ENCODE measurements around the gene GTF3C4.
"Not testable (repeated sequence)": the region's sequence is repeated elsewhere in the genome, so short reads cannot be mapped to it uniquely, and the experiment has no call there.

Gene GTF3C4

GRCh38 chr9:132708239-132708638 is 38.0 kb downstream of the GTF3C4 start:
- no peak for DNase-seq

GRCh38 chr9:132708769-132709430 is 38.6 kb downstream of the GTF3C4 start:
- DNase-seq, result no peak

- no peak for DNase-seq
Observed at GRCh38 chr9:132710333-132710732, 40.1 kb downstream of the GTF3C4 start.

GRCh38 chr9:132711152-132711551 is 40.9 kb downstream of the GTF3C4 start:
- not testable (repeated sequence) for DNase-seq

GRCh38 chr9:132711846-132712245 is 41.6 kb downstream of the GTF3C4 start:
- DNase-seq, result no peak

GRCh38 chr9:132712753-132713152 is 42.5 kb downstream of the GTF3C4 start:
- no peak for DNase-seq

GRCh38 chr9:132716007-132716406 is 45.7 kb downstream of the GTF3C4 start:
- no peak for DNase-seq

- DNase-seq, result no peak
Observed at GRCh38 chr9:132717326-132717945, 47.2 kb downstream of the GTF3C4 start.

- DNase-seq, result not testable (repeated sequence)
Observed at GRCh38 chr9:132718381-132718928, 48.2 kb downstream of the GTF3C4 start.

GRCh38 chr9:132721661-132722060 is 51.4 kb downstream of the GTF3C4 start:
- no peak for DNase-seq

- DNase-seq, result no peak
Observed at GRCh38 chr9:132722564-132723065, 52.4 kb downstream of the GTF3C4 start.

GRCh38 chr9:132723809-132724208 is 53.5 kb downstream of the GTF3C4 start:
- DNase-seq, result no peak

- DNase-seq, result no peak
Observed at GRCh38 chr9:132725306-132725705, 55.0 kb downstream of the GTF3C4 start.

GRCh38 chr9:132726576-132727130 is 56.4 kb downstream of the GTF3C4 start:
- no peak for DNase-seq

GRCh38 chr9:132728071-132728470 is 57.8 kb downstream of the GTF3C4 start:
- DNase-seq, result no peak

GRCh38 chr9:132728497-132728896 is 58.2 kb downstream of the GTF3C4 start:
- no peak for DNase-seq

- no peak for DNase-seq
Observed at GRCh38 chr9:132729235-132729890, 59.1 kb downstream of the GTF3C4 start.

- DNase-seq, result no peak
Observed at GRCh38 chr9:132730054-132731033, 60.1 kb downstream of the GTF3C4 start.

GRCh38 chr9:132731230-132731629 is 61.0 kb downstream of the GTF3C4 start:
- DNase-seq, result no peak

- no peak for DNase-seq
Observed at GRCh38 chr9:132732326-132733259, 62.3 kb downstream of the GTF3C4 start.

GRCh38 chr9:132733260-132733815 is 63.1 kb downstream of the GTF3C4 start:
- DNase-seq, result no peak
